ENCODE results near the gene SHC3. TPM values are rescaled to one million over a fixed set of nuclear protein-coding genes. Genes with fewer than 3 reads are reported as not detected.

SHC3 gene
- total and polyA plus RNA-seq, 2 donors (not counting 3 experiments of a cell fraction or from before 2014, with no cell fraction given), result 1.0 to 2.0 TPM

DNA sequence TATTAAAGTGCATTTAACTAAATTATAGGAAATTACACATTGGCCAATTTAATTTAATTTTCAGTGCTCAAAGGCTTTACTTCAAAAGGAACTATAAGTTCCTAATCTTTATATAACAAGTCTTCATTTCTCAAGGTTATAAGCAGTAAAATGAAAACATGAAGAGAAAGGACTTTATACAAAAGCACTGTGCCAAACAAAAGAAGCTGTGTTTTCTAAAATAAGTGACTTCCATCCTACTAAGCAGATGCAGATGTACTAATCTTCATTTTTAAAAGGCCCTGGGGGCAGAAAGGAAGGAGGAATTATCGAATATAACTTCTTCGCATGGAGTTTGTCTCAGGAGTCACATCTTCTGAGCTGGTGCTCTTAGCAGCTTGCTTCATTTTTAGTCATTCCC, 81.4 kb downstream of the SHC3 start:
- CTCF ChIA-PET, result no interaction called here
- POLR2A ChIA-PET, result no interaction called here
- no peak overlapping the region for H3K9ac ChIP-seq (replicated peaks; ENCODE audit: extremely low read depth, insufficient read depth, low read length)
- DNase-seq (ENCODE audit: low read depth, low spot score), result no peak
- TF ChIP-seq POLR2A (IDR thresholded peaks at IDR 0.05; ENCODE audit: low read depth, low read length), result no peak
- TF ChIP-seq JUN (IDR thresholded peaks at IDR 0.05; ENCODE audit: borderline replicate concordance, insufficient read depth, insufficient read length, low read depth), result no peak
- no peak for TF ChIP-seq POLR2AphosphoS5 (IDR thresholded peaks at IDR 0.05; ENCODE audit: insufficient read depth, low read depth, low read length)
- no peak for TF ChIP-seq EZH2 (IDR thresholded peaks at IDR 0.05; ENCODE audit: borderline replicate concordance, low read depth, low read length, severe bottlenecking)
- H4K20me1 ChIP-seq (replicated peaks; ENCODE audit: control insufficient read depth, extremely low read depth, insufficient read depth, low read length), result no peaks in the 10 kb centered on the region
- intact Hi-C loops (cut with micrococcal nuclease) (no loop called here), dilution Hi-C loops (cut with MboI; ENCODE audit: extremely low pct_ligation_motif_present, low sequenced_read_pairs) (no loop called here)
- no peaks in the 10 kb centered on the region for H3K36me3 ChIP-seq (ENCODE audit: control insufficient read depth in 2 of 2, extremely low read depth in 1 of 2, insufficient read depth in 2 of 2, low read length in 2 of 2)
- no peaks in the 10 kb centered on the region for H3K9me1 ChIP-seq (replicated peaks; ENCODE audit: control insufficient read depth, extremely low read depth, insufficient read depth, low read length)
- no peak overlapping the region for H3K4me3 ChIP-seq (replicated peaks in 1 of 3; ENCODE audit: insufficient read depth in 1 of 3, low read depth in 1 of 3, low read length in 3 of 3)
- H3K4me1 ChIP-seq (ENCODE audit: control insufficient read depth, extremely low read depth, insufficient read depth, low read length), result no peaks in the 10 kb centered on the region
- no peak overlapping the region for H3K4me2 ChIP-seq (ENCODE audit: insufficient read depth, low read length)
- no peaks in the 10 kb centered on the region for H3K79me2 ChIP-seq (ENCODE audit: control insufficient read depth, insufficient read depth, low read length)
- H3K27ac ChIP-seq (ENCODE audit: insufficient read depth, low read depth, low read length), result no peak overlapping the region
- H3K9me3 ChIP-seq (replicated peaks; ENCODE audit: control insufficient read depth, insufficient read depth, low read length), result no peaks in the 10 kb centered on the region
- H2AFZ ChIP-seq (ENCODE audit: low read depth, low read length), result no peak overlapping the region
- H3K27me3 ChIP-seq (ENCODE audit: control insufficient read depth in 2 of 2, insufficient read depth in 2 of 2, low read length in 2 of 2), result no peaks in the 10 kb centered on the region
- FAIRE-seq, result no peak
- BruUV-seq (replicated peaks), result no TSS peak

DNA sequence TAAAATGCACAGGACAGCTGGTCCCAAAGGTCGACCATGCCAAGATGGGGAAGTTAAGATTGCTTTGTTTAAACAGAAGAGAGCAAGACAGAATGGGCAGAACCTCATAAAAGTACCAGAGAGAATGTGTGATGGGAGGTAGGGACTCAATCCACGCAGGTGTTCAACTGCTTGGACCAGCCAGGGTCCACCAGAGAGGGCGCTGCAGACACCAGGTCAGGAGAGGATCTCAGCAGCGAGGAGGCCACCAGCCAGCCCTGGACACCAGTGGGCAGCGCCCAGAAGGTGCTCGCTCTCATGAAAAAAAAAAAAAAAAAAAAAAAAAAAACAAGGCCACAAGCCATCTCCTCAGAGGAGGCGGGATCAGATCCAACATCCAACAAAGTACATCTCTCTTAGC, 81.8 kb downstream of the SHC3 start:
- Histone ChIP-seq H3K9me1 (replicated peaks; ENCODE audit: control insufficient read depth, extremely low read depth, insufficient read depth, low read length) (no peaks in the 10 kb centered on the region), H3K4me3 (replicated peaks in 1 of 3; ENCODE audit: insufficient read depth in 1 of 3, low read depth in 1 of 3, low read length in 3 of 3) (no peak overlapping the region), H3K4me2 (ENCODE audit: insufficient read depth, low read length) (no peak overlapping the region), H4K20me1 (replicated peaks; ENCODE audit: control insufficient read depth, extremely low read depth, insufficient read depth, low read length) (no peaks in the 10 kb centered on the region), H2AFZ (ENCODE audit: low read depth, low read length) (no peak overlapping the region), H3K27ac (ENCODE audit: insufficient read depth, low read depth, low read length) (no peak overlapping the region), H3K79me2 (ENCODE audit: control insufficient read depth, insufficient read depth, low read length) (no peaks in the 10 kb centered on the region), H3K27me3 (ENCODE audit: control insufficient read depth in 2 of 2, insufficient read depth in 2 of 2, low read length in 2 of 2) (no peaks in the 10 kb centered on the region), H3K36me3 (ENCODE audit: control insufficient read depth in 2 of 2, extremely low read depth in 1 of 2, insufficient read depth in 2 of 2, low read length in 2 of 2) (no peaks in the 10 kb centered on the region), H3K9ac (replicated peaks; ENCODE audit: extremely low read depth, insufficient read depth, low read length) (no peak overlapping the region), H3K4me1 (ENCODE audit: control insufficient read depth, extremely low read depth, insufficient read depth, low read length) (no peaks in the 10 kb centered on the region), H3K9me3 (replicated peaks; ENCODE audit: control insufficient read depth, insufficient read depth, low read length) (no peaks in the 10 kb centered on the region)
- ChIA-PET POLR2A (no interaction called here), CTCF (interaction anchor here (1.3 kb wide), 1 partner anchor 182 kb away, joined by 3 read pairs; no protein-coding TSS in a partner anchor)
- dilution Hi-C loops (cut with MboI; ENCODE audit: extremely low pct_ligation_motif_present, low sequenced_read_pairs) (no loop called here), intact Hi-C loops (cut with micrococcal nuclease) (no loop called here)
- no peak for DNase-seq (ENCODE audit: low read depth, low spot score)
- no TSS peak for BruUV-seq (replicated peaks)
- TF ChIP-seq GATA2 (IDR thresholded peaks at IDR 0.05; ENCODE audit: insufficient read depth, insufficient read length, low read depth, low read length), result no peak
- TF ChIP-seq, protein P1, sequence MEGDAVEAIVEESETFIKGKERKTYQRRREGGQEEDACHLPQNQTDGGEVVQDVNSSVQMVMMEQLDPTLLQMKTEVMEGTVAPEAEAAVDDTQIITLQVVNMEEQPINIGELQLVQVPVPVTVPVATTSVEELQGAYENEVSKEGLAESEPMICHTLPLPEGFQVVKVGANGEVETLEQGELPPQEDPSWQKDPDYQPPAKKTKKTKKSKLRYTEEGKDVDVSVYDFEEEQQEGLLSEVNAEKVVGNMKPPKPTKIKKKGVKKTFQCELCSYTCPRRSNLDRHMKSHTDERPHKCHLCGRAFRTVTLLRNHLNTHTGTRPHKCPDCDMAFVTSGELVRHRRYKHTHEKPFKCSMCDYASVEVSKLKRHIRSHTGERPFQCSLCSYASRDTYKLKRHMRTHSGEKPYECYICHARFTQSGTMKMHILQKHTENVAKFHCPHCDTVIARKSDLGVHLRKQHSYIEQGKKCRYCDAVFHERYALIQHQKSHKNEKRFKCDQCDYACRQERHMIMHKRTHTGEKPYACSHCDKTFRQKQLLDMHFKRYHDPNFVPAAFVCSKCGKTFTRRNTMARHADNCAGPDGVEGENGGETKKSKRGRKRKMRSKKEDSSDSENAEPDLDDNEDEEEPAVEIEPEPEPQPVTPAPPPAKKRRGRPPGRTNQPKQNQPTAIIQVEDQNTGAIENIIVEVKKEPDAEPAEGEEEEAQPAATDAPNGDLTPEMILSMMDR (IDR thresholded peaks at IDR 0.05; ENCODE audit: extremely low read depth in 1 of 2, insufficient read depth in 1 of 2, low read depth in 1 of 2, low read length in 2 of 2), result peak in 1 of 2 donors; percentile 9
- TF ChIP-seq EZH2 (IDR thresholded peaks at IDR 0.05; ENCODE audit: borderline replicate concordance, low read depth, low read length, severe bottlenecking), result no peak
- TF ChIP-seq FOS (IDR thresholded peaks at IDR 0.05; ENCODE audit: borderline replicate concordance, insufficient read depth, low read length), result no peak
- TF ChIP-seq, protein P2, sequence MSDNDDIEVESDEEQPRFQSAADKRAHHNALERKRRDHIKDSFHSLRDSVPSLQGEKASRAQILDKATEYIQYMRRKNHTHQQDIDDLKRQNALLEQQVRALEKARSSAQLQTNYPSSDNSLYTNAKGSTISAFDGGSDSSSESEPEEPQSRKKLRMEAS (IDR thresholded peaks at IDR 0.05; ENCODE audit: insufficient read depth, insufficient read length), result no peak
- FAIRE-seq, result no peak
